Mesenchymal stem cell (in vitro differentiated cells and primary cell): ENCODE measurements around the gene BMAL1.

Experiments used
- DNase-seq: peaks from one replicate; pipeline ENCODE4 v3.0.0-alpha.2; 2013
- H2AFZ ChIP-seq: one replicate; pipeline ENCODE4 v1.6.1; 2013; ENCODE audit warnings: low read depth, mild to moderate bottlenecking, control low read depth, inconsistent platforms, low read length, moderate library complexity
- H2AK5ac ChIP-seq: 2 replicates; pipeline ENCODE4 v1.6.1; 2013; ENCODE audit warnings: low read length, moderate library complexity, mild to moderate bottlenecking, inconsistent platforms; ENCODE audit not compliant: severe bottlenecking
- H2BK120ac ChIP-seq: one replicate; pipeline ENCODE4 v1.6.1; 2013; ENCODE audit warnings: low read depth, mild to moderate bottlenecking, inconsistent platforms, low read length, moderate library complexity
- H2BK12ac ChIP-seq, 2 experiments: one replicate each; pipeline ENCODE4 v1.6.1; 2013; ENCODE audit warnings: inconsistent platforms in 2 of 2, low read length in 2 of 2, mild to moderate bottlenecking in 2 of 2, moderate library complexity in 2 of 2, control low read depth in 1 of 2
- H2BK15ac ChIP-seq: one replicate; pipeline ENCODE4 v1.6.1; 2013; ENCODE audit warnings: mild to moderate bottlenecking, low read depth, inconsistent platforms; ENCODE audit not compliant: poor library complexity, severe bottlenecking
- H2BK5ac ChIP-seq: 2 replicates; pipeline ENCODE4 v1.6.1; 2013; ENCODE audit warnings: low read depth, mild to moderate bottlenecking, low read length, control low read depth, inconsistent platforms; ENCODE audit not compliant: poor library complexity, severe bottlenecking
- H3K14ac ChIP-seq, 2 experiments: one replicate each; pipeline ENCODE4 v1.6.1; 2013; ENCODE audit warnings: inconsistent platforms in 2 of 2, low read length in 2 of 2, control low read depth in 1 of 2, mild to moderate bottlenecking in 1 of 2, moderate library complexity in 1 of 2
- H3K18ac ChIP-seq, 2 experiments: one replicate each; pipeline ENCODE4 v1.6.1; 2013; ENCODE audit warnings: inconsistent platforms in 2 of 2, low read length in 2 of 2, control low read depth in 1 of 2, low read depth in 1 of 2, mild to moderate bottlenecking in 1 of 2
- H3K23ac ChIP-seq, 2 experiments: one replicate each; pipeline ENCODE4 v1.6.1; 2013; ENCODE audit warnings: inconsistent platforms in 2 of 2, low read length in 2 of 2, mild to moderate bottlenecking in 2 of 2, moderate library complexity in 2 of 2, control low read depth in 1 of 2
- H3K27ac ChIP-seq: 2 replicates; pipeline ENCODE4 v1.5.1; 2013; ENCODE audit warnings: mild to moderate bottlenecking, moderate library complexity, low read length, control low read depth, inconsistent platforms; ENCODE audit not compliant: poor library complexity, severe bottlenecking
- H3K27me3 ChIP-seq, 2 experiments: 2 replicates each; pipeline versions ENCODE4 v1.6.1 to v1.7.0; 2013; ENCODE audit warnings: low read length in 2 of 2, mild to moderate bottlenecking in 2 of 2, moderate library complexity in 2 of 2, control low read depth in 1 of 2, inconsistent platforms in 1 of 2; ENCODE audit not compliant: control insufficient read depth in 1 of 2, insufficient read depth in 1 of 2
- H3K36me3 ChIP-seq, 2 experiments: 2 replicates each; pipeline versions ENCODE4 v1.6.1 to v1.7.0; 2013; ENCODE audit warnings: low read length in 2 of 2, control low read depth in 1 of 2, inconsistent platforms in 1 of 2, low read depth in 1 of 2, mild to moderate bottlenecking in 1 of 2; ENCODE audit not compliant: insufficient read depth in 2 of 2, control insufficient read depth in 1 of 2
- H3K4ac ChIP-seq, 2 experiments: one replicate each; pipeline ENCODE4 v1.6.1; 2013; ENCODE audit warnings: inconsistent platforms in 2 of 2, low read length in 2 of 2, mild to moderate bottlenecking in 2 of 2, moderate library complexity in 2 of 2, control low read depth in 1 of 2, low read depth in 1 of 2
- H3K4me1 ChIP-seq: 2 replicates; pipeline ENCODE4 v1.6.1; 2013; ENCODE audit warnings: low read depth, low read length, control low read depth; ENCODE audit not compliant: control insufficient read depth, insufficient read depth
- H3K4me2 ChIP-seq: 2 replicates; pipeline ENCODE4 v1.6.1; 2013; ENCODE audit warnings: low read length, mild to moderate bottlenecking, inconsistent platforms; ENCODE audit not compliant: poor library complexity, severe bottlenecking
- H3K4me3 ChIP-seq, 2 experiments: 2 replicates each; pipeline versions ENCODE4 v1.5.1 to v1.7.0; 2013; ENCODE audit warnings: low read length in 2 of 2, mild to moderate bottlenecking in 2 of 2, control low read depth in 1 of 2, low read depth in 1 of 2; ENCODE audit not compliant: insufficient read depth in 1 of 2
- H3K79me1 ChIP-seq: replicated peaks from 2 replicates; pipeline ENCODE4 v1.6.1; 2013; ENCODE audit warnings: mild to moderate bottlenecking, control low read depth, low read length, inconsistent platforms; ENCODE audit not compliant: poor library complexity, severe bottlenecking
- H3K9ac ChIP-seq: 2 replicates; pipeline ENCODE4 v1.7.0; 2013; ENCODE audit warnings: mild to moderate bottlenecking, low read length, moderate library complexity
- H3K9me3 ChIP-seq: 2 replicates; pipeline ENCODE4 v1.7.0; 2013; ENCODE audit warnings: mild to moderate bottlenecking, low read length; ENCODE audit not compliant: control insufficient read depth
- H4K8ac ChIP-seq: one replicate; pipeline ENCODE4 v1.6.1; 2013; ENCODE audit warnings: inconsistent platforms, mild to moderate bottlenecking, low read length, moderate library complexity
- H4K91ac ChIP-seq: one replicate; pipeline ENCODE4 v1.6.1; 2013; ENCODE audit warnings: mild to moderate bottlenecking, low read length, inconsistent platforms
- WGBS: methylation state at CpG from one replicate; pipeline ENCODE4 v1.1.7; 2013; ENCODE audit warnings: mixed read lengths; 5-methylcytosine and 5-hydroxymethylcytosine counted together

Gene BMAL1

GRCh38 chr11:13423372-13423771, 145.8 kb downstream of the BMAL1 start:
- H2BK15ac ChIP-seq = no peak overlapping the region
- H3K79me1 ChIP-seq = peaks cover 5% of the 10 kb centered on the region
- no peak overlapping the region for H4K91ac ChIP-seq
- H3K23ac ChIP-seq = no peak overlapping the region
- no peak overlapping the region for H3K14ac ChIP-seq
- no peak for DNase-seq
- H2BK5ac ChIP-seq = no peak overlapping the region
- no peak overlapping the region for H3K9ac ChIP-seq
- H3K18ac ChIP-seq = no peak overlapping the region
- no peaks in the 10 kb centered on the region for H3K27me3 ChIP-seq
- no peak overlapping the region for H3K4me2 ChIP-seq
- no peak overlapping the region for H2AFZ ChIP-seq
- H3K27ac ChIP-seq = no peak overlapping the region
- no peak overlapping the region for H2AK5ac ChIP-seq
- H2BK120ac ChIP-seq = no peak overlapping the region
- H3K36me3 ChIP-seq = peaks cover 0 to 22% of the 10 kb centered on the region in 2 experiments
- no peak overlapping the region for H3K4ac ChIP-seq
- peaks cover 3% of the 10 kb centered on the region for H3K4me1 ChIP-seq
- no peak overlapping the region for H3K4me3 ChIP-seq
- peaks cover 12% of the 10 kb centered on the region for H3K9me3 ChIP-seq
- 96% methylated on average over 5 of the region's 6 CpGs for WGBS
- H4K8ac ChIP-seq = no peak overlapping the region
- H2BK12ac ChIP-seq = no peak overlapping the region

- Histone ChIP-seq H3K36me3 (no peaks in the 10 kb centered on the region), H2BK12ac (no peak overlapping the region), H3K4me2 (no peak overlapping the region), H2AFZ (no peak overlapping the region), H3K4me1 (peaks cover under 1% of the 10 kb centered on the region), H3K23ac (no peak overlapping the region), H3K27ac (no peak overlapping the region), H4K91ac (no peak overlapping the region), H3K27me3 (no peaks in the 10 kb centered on the region), H3K18ac (no peak overlapping the region), H3K9me3 (peaks cover 26% of the 10 kb centered on the region), H2BK15ac (no peak overlapping the region), H3K9ac (no peak overlapping the region), H3K14ac (no peak overlapping the region), H3K4me3 (no peak overlapping the region), H3K79me1 (peaks cover 3% of the 10 kb centered on the region), H2BK120ac (no peak overlapping the region), H2BK5ac (no peak overlapping the region), H2AK5ac (no peak overlapping the region), H4K8ac (no peak overlapping the region), H3K4ac (no peak overlapping the region)
- no peak for DNase-seq
These were observed 149.8 kb downstream of the BMAL1 start for GRCh38 chr11:13427440-13427839.

- Histone ChIP-seq H2BK120ac (no peak overlapping the region), H3K23ac (no peak overlapping the region), H4K91ac (no peak overlapping the region), H3K4me2 (no peak overlapping the region), H3K4me1 (no peaks in the 10 kb centered on the region), H3K4ac (no peak overlapping the region), H3K18ac (no peak overlapping the region), H3K79me1 (peaks cover 6% of the 10 kb centered on the region), H2AFZ (no peak overlapping the region), H3K27ac (no peak overlapping the region), H2BK12ac (no peak overlapping the region), H3K9ac (no peak overlapping the region), H3K14ac (no peak overlapping the region), H3K27me3 (no peaks in the 10 kb centered on the region), H3K4me3 (no peak overlapping the region), H2BK15ac (no peak overlapping the region), H3K9me3 (peaks cover 26% of the 10 kb centered on the region), H3K36me3 (no peaks in the 10 kb centered on the region), H2AK5ac (no peak overlapping the region), H2BK5ac (no peak overlapping the region), H4K8ac (no peak overlapping the region)
- no peak for DNase-seq
- 100% methylated on average over 1 of the region's 1 CpG for WGBS
These were observed 151.7 kb downstream of the BMAL1 start for GRCh38 chr11:13429288-13429687.

GRCh38 chr11:13429836-13430235, 152.2 kb downstream of the BMAL1 start:
- Histone ChIP-seq H3K14ac (no peak overlapping the region), H3K79me1 (peaks cover 4% of the 10 kb centered on the region), H3K9me3 (peaks cover 26% of the 10 kb centered on the region), H3K4me3 (no peak overlapping the region), H2BK120ac (no peak overlapping the region), H2AFZ (no peak overlapping the region), H2AK5ac (no peak overlapping the region), H2BK15ac (no peak overlapping the region), H3K36me3 (no peaks in the 10 kb centered on the region), H4K91ac (no peak overlapping the region), H3K4me1 (no peaks in the 10 kb centered on the region), H3K4me2 (no peak overlapping the region), H3K9ac (no peak overlapping the region), H4K8ac (no peak overlapping the region), H2BK5ac (no peak overlapping the region), H3K27me3 (no peaks in the 10 kb centered on the region), H2BK12ac (no peak overlapping the region), H3K23ac (no peak overlapping the region), H3K4ac (no peak overlapping the region), H3K27ac (no peak overlapping the region), H3K18ac (no peak overlapping the region)
- WGBS = 100% methylated on average over 2 of the region's 3 CpGs
- DNase-seq = no peak
